Astrocyte (in vitro differentiated cells and primary cell): ENCODE data around the gene PTCD2. TPM values are rescaled to one million over a fixed set of nuclear protein-coding genes. Genes with fewer than 3 reads are reported as not detected.

Source experiments
- DNase-seq: peaks from one replicate; pipeline ENCODE4 v3.0.0-alpha.2; 2010; ENCODE audit warnings: low read depth
- FAIRE-seq: peaks from 2 replicates; lab custom pipeline; 2011; peaks lifted over from hg19 to GRCh38; lab: Jason Lieb, UNC
- H2AFZ ChIP-seq: 2 replicates; pipeline ENCODE4 v1.6.0; 2012; ENCODE audit warnings: low read depth, low read length, inconsistent platforms
- H3K27ac ChIP-seq: 2 replicates; pipeline ENCODE4 v1.5.1; 2011; ENCODE audit warnings: low read depth, low read length, inconsistent platforms
- H3K27me3 ChIP-seq: 2 replicates; pipeline ENCODE4 v1.6.0; 2011; ENCODE audit warnings: low read length, inconsistent platforms; ENCODE audit not compliant: insufficient read depth
- H3K36me3 ChIP-seq: 2 replicates; pipeline ENCODE4 v1.5.1; 2011; ENCODE audit warnings: low read length, inconsistent platforms; ENCODE audit not compliant: insufficient read depth
- H3K4me1 ChIP-seq: 2 replicates; pipeline ENCODE4 v1.5.1; 2011; ENCODE audit warnings: low read length, inconsistent platforms; ENCODE audit not compliant: insufficient read depth
- H3K4me2 ChIP-seq: 2 replicates; pipeline ENCODE4 v1.6.0; 2012; ENCODE audit warnings: low read length, inconsistent platforms
- H3K4me3 ChIP-seq: 2 replicates; pipeline ENCODE4 v1.5.1; 2011; ENCODE audit warnings: low read depth, mild to moderate bottlenecking, low read length, inconsistent platforms; ENCODE audit not compliant: insufficient read depth
- H3K79me2 ChIP-seq: 2 replicates; pipeline ENCODE4 v1.6.0; 2012; ENCODE audit warnings: mild to moderate bottlenecking, low read length, inconsistent platforms; ENCODE audit not compliant: insufficient read depth
- H3K9ac ChIP-seq: 2 replicates; pipeline ENCODE4 v1.6.0; 2012; ENCODE audit warnings: mild to moderate bottlenecking, low read length, inconsistent platforms
- H3K9me3 ChIP-seq: 2 replicates; pipeline ENCODE4 v1.5.1; 2012; ENCODE audit warnings: low read depth, mild to moderate bottlenecking, low read length, inconsistent platforms; ENCODE audit not compliant: insufficient read depth
- H4K20me1 ChIP-seq: 2 replicates; pipeline ENCODE4 v1.6.0; 2012; ENCODE audit warnings: low read length, inconsistent platforms; ENCODE audit not compliant: insufficient read depth
- H3K27ac Mint-ChIP-seq: one replicate; pipeline ENCODE4 v1.8.0; 2021; ENCODE audit warnings: mild to moderate bottlenecking, mixed read lengths; ENCODE audit not compliant: unreplicated experiment
- H3K27me3 Mint-ChIP-seq: one replicate; pipeline ENCODE4 v1.8.0; 2021; ENCODE audit warnings: low read depth, mixed read lengths; ENCODE audit not compliant: unreplicated experiment
- H3K36me3 Mint-ChIP-seq: one replicate; pipeline ENCODE4 v1.8.0; 2021; ENCODE audit warnings: low read depth, mixed read lengths; ENCODE audit not compliant: unreplicated experiment
- H3K4me1 Mint-ChIP-seq: one replicate; pipeline ENCODE4 v1.8.0; 2021; ENCODE audit warnings: low read depth, mixed read lengths; ENCODE audit not compliant: unreplicated experiment
- H3K4me3 Mint-ChIP-seq: one replicate; pipeline ENCODE4 v1.8.0; 2021; ENCODE audit warnings: mild to moderate bottlenecking, moderate library complexity, mixed read lengths; ENCODE audit not compliant: unreplicated experiment
- H3K9me3 Mint-ChIP-seq: one replicate; pipeline ENCODE4 v1.8.0; 2021; ENCODE audit warnings: mild to moderate bottlenecking, mixed read lengths; ENCODE audit not compliant: unreplicated experiment
- EZH2 ChIP-seq: IDR thresholded peaks from 2 replicates; pipeline ENCODE4 v1.6.1; 2012; ENCODE audit warnings: mild to moderate bottlenecking, low read length, inconsistent platforms; ENCODE audit not compliant: insufficient read depth
- total RNA-seq: library from RNA; stranded (reverse); gene quantifications from 2 replicates; pipeline ENCODE4 v1.2.1, GENCODE V29; 2021
- TF ChIP-seq, protein P1 (sequence below): IDR thresholded peaks from 2 replicates; pipeline ENCODE4 v1.5.1; 2011; ENCODE audit warnings: low read depth, mild to moderate bottlenecking, inconsistent platforms, low read length, moderate library complexity; ENCODE audit not compliant: insufficient read depth

PTCD2 gene
- total RNA-seq, 1 donor from 2014 or later, result 11.4 TPM

DNA sequence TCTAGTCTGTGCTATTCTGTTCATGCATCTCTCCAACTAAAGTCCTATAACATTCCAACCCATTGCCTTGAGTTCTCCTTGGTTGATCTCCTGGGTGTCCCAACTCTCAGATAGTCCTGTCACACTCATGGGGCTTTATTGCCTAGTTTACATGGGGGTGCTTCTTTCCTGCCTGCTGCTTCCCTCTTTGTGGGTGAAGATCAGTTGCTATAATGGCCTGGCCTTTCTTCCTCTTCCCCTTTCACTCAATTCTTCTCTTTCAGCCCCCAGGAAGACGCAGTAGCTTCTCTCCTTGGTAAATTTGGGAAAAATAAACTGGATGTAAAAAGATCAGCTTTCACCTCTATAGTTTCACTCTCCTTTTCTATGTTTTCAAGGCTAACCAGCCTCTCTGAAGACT is 66.5 kb downstream of the PTCD2 start:
- FAIRE-seq, result no peak
- Mint-ChIP-seq H3K4me3 (no peak overlapping the region), H3K27ac (peak overlapping the region; percentile 19), H3K27me3 (peaks cover 3% of the 10 kb centered on the region), H3K36me3 (no peaks in the 10 kb centered on the region), H3K9me3 (peaks cover 2% of the 10 kb centered on the region), H3K4me1 (peaks cover 21% of the 10 kb centered on the region)
- no peak overlapping the region for H3K9ac ChIP-seq
- no peak overlapping the region for H2AFZ ChIP-seq
- H3K36me3 ChIP-seq, result no peaks in the 10 kb centered on the region
- peaks cover 24% of the 10 kb centered on the region for H3K4me1 ChIP-seq
- TF ChIP-seq EZH2, result no peak
- TF ChIP-seq, protein P1, sequence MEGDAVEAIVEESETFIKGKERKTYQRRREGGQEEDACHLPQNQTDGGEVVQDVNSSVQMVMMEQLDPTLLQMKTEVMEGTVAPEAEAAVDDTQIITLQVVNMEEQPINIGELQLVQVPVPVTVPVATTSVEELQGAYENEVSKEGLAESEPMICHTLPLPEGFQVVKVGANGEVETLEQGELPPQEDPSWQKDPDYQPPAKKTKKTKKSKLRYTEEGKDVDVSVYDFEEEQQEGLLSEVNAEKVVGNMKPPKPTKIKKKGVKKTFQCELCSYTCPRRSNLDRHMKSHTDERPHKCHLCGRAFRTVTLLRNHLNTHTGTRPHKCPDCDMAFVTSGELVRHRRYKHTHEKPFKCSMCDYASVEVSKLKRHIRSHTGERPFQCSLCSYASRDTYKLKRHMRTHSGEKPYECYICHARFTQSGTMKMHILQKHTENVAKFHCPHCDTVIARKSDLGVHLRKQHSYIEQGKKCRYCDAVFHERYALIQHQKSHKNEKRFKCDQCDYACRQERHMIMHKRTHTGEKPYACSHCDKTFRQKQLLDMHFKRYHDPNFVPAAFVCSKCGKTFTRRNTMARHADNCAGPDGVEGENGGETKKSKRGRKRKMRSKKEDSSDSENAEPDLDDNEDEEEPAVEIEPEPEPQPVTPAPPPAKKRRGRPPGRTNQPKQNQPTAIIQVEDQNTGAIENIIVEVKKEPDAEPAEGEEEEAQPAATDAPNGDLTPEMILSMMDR, result no peak
- H3K4me2 ChIP-seq, result no peak overlapping the region
- no peak overlapping the region for H3K4me3 ChIP-seq
- no peaks in the 10 kb centered on the region for H4K20me1 ChIP-seq
- no peaks in the 10 kb centered on the region for H3K9me3 ChIP-seq
- no peaks in the 10 kb centered on the region for H3K27me3 ChIP-seq
- H3K27ac ChIP-seq, result no peak overlapping the region
- DNase-seq, result no peak
- H3K79me2 ChIP-seq, result no peaks in the 10 kb centered on the region

DNA sequence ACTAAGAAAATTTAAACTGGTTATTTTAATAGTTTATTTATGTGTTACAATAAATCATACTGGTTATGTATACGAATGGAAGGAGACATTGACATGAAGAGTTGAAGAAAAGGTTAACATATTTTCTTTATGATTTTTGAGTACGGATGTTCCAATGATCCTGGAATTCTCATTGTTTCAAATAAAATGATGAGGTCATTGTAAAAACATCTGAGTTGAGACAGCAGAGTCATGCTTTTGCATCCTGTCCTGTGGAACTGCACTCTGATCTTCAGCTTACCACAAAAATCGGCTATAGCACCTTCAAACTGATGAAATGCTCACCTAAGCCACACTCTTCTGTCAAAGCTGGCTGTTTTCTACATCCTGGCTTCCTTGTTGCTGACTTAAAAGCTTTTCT is 67.8 kb downstream of the PTCD2 start:
- H3K4me1 ChIP-seq, result peaks cover 24% of the 10 kb centered on the region
- H3K9me3 Mint-ChIP-seq, result peaks cover 2% of the 10 kb centered on the region
- no peaks in the 10 kb centered on the region for H3K36me3 Mint-ChIP-seq
- no peaks in the 10 kb centered on the region for H3K9me3 ChIP-seq
- H3K4me1 Mint-ChIP-seq, result peaks cover 21% of the 10 kb centered on the region
- no peak for TF ChIP-seq EZH2
- TF ChIP-seq, protein P1, result no peak
- FAIRE-seq, result peak; percentile 68
- no peak overlapping the region for H2AFZ ChIP-seq
- peak; percentile 91 for DNase-seq
- H3K4me3 ChIP-seq, result no peak overlapping the region
- H3K27ac Mint-ChIP-seq, result peak overlapping the region; percentile 77
- no peaks in the 10 kb centered on the region for H3K36me3 ChIP-seq
- H3K4me2 ChIP-seq, result peak overlapping the region; percentile 27
- H3K27me3 ChIP-seq, result no peaks in the 10 kb centered on the region
- no peaks in the 10 kb centered on the region for H4K20me1 ChIP-seq
- H3K27me3 Mint-ChIP-seq, result peaks cover 3% of the 10 kb centered on the region
- H3K9ac ChIP-seq, result no peak overlapping the region
- H3K4me3 Mint-ChIP-seq, result no peak overlapping the region
- H3K27ac ChIP-seq, result peak overlapping the region; percentile 65
- no peaks in the 10 kb centered on the region for H3K79me2 ChIP-seq

DNA sequence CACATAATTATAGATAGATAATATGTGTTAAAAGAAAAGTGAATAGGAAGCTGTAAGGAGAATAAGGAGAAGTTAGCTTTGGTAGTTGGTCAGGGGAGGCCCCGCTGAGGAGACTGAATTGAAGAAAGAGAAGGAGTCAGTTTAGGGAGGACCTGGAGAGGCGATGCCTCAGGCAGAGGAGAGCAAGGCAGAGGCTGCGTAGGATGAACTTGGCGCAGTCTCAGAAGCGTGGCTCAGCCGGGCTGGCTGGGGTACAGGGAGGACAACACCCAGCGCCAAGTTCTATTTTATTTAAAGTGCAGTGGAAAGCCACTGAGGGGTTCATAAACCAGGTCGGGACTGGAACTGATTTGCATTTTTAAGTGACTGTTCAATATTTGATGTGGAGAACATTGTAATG is 68.5 kb downstream of the PTCD2 start:
- Mint-ChIP-seq H3K36me3 (no peaks in the 10 kb centered on the region), H3K27me3 (peaks cover 3% of the 10 kb centered on the region), H3K9me3 (peaks cover 2% of the 10 kb centered on the region), H3K4me1 (peaks cover 21% of the 10 kb centered on the region), H3K27ac (peak overlapping the region; percentile 77), H3K4me3 (no peak overlapping the region)
- no peak overlapping the region for H2AFZ ChIP-seq
- no peak overlapping the region for H3K4me2 ChIP-seq
- no peak for FAIRE-seq
- no peak overlapping the region for H3K9ac ChIP-seq
- H3K27me3 ChIP-seq, result no peaks in the 10 kb centered on the region
- peaks cover 22% of the 10 kb centered on the region for H3K4me1 ChIP-seq
- no peaks in the 10 kb centered on the region for H3K36me3 ChIP-seq
- peak; percentile 45 for DNase-seq
- no peaks in the 10 kb centered on the region for H3K79me2 ChIP-seq
- no peak overlapping the region for H3K4me3 ChIP-seq
- H4K20me1 ChIP-seq, result no peaks in the 10 kb centered on the region
- H3K27ac ChIP-seq, result peak overlapping the region; percentile 65
- TF ChIP-seq EZH2, result no peak
- TF ChIP-seq, protein P1, result no peak
- H3K9me3 ChIP-seq, result no peaks in the 10 kb centered on the region
